GM12864 (cell line): ENCODE data around the gene GALNT10.

ENCODE experiments used
- DNase-seq: peaks from one replicate; pipeline ENCODE4 v3.0.0-alpha.2; 2011; ENCODE audit warnings: low read depth
- H3K4me3 ChIP-seq: 2 replicates; pipeline ENCODE4 v1.5.1; 2011; ENCODE audit warnings: mild to moderate bottlenecking, low read depth, low read length, control low read depth
- TF ChIP-seq, protein P1 (sequence below): IDR thresholded peaks from 2 replicates; pipeline ENCODE4 v1.5.1; 2011; ENCODE audit warnings: low read depth, mild to moderate bottlenecking, moderate library complexity, low read length, control low read depth, inconsistent platforms; ENCODE audit errors: missing control alignments

GALNT10 gene

DNA sequence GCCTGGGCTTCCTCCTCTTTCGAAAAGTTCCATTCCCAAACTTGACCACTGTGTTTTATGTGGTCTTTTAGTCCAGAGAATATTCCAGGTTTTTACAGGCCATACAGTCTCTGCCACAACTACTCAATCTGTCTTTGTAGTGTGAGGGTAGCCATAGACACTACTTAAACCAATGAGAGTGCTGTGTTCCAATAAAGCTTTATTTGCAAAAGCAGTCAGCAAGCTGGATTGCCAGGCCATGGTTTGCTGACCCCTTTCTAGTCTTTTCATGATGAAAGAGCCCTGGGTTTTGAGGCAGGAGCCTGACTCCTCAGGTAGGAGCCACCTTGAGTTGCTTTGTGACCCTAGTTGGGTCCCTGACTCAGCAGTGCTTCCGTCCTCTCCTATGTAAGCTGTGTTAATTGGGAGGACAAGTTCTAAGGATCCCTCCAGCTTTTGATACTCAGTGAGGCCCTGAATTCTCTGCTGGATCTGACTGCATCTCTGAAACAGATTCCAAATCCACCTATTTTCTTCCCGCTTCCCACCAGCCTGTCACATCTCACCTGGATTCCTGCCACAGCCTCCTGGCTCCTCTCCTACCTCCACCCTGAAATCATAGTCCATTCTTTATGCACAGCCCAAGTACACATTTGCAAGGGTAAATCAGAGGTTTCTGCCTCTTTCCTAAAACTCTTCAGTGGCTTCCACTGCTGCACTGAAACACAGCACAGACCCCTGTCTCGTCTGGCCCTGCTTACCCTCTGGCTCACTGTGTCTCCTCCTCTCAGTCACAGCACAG is 13.5 kb downstream of the GALNT10 start:
- no peak for DNase-seq
- TF ChIP-seq, protein P1, sequence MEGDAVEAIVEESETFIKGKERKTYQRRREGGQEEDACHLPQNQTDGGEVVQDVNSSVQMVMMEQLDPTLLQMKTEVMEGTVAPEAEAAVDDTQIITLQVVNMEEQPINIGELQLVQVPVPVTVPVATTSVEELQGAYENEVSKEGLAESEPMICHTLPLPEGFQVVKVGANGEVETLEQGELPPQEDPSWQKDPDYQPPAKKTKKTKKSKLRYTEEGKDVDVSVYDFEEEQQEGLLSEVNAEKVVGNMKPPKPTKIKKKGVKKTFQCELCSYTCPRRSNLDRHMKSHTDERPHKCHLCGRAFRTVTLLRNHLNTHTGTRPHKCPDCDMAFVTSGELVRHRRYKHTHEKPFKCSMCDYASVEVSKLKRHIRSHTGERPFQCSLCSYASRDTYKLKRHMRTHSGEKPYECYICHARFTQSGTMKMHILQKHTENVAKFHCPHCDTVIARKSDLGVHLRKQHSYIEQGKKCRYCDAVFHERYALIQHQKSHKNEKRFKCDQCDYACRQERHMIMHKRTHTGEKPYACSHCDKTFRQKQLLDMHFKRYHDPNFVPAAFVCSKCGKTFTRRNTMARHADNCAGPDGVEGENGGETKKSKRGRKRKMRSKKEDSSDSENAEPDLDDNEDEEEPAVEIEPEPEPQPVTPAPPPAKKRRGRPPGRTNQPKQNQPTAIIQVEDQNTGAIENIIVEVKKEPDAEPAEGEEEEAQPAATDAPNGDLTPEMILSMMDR = no peak

DNA sequence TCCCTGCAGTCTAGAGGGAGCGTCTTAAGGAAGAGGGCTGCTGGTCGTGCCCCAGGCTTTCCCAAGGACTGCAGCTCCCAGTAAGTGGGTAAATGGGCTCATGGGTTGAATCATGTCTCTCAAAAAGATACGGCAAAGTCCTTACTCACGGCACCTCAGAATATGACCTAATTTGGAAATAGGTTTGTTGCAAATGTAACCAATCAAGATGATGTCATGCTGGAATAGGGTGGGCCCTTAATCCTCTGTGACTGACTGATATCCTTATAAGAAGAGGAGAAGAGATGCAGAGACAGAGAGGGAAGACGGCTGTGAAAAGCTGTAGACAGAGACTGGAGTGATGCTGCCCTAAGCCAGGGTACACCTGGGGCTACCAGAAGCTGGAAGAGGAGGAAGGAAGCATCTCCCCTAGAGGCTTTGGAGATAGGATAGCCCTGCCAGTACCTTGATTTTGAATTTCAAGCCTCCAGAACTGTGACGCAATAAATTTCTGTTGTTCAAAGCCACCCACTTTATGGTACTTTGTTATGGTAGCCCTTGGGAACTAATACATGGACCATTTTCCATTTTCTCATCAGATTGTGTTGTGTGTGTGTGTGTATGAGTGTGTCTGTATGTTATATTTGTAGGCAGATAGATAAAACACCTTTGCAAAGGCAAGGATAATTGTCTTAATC is 15.0 kb downstream of the GALNT10 start:
- no peak overlapping the region for H3K4me3 ChIP-seq
- no peak for DNase-seq
- TF ChIP-seq, protein P1 = no peak

More for the DNA sequence above, 13.5 kb downstream of the GALNT10 start:
- no peak overlapping the region for H3K4me3 ChIP-seq

DNA sequence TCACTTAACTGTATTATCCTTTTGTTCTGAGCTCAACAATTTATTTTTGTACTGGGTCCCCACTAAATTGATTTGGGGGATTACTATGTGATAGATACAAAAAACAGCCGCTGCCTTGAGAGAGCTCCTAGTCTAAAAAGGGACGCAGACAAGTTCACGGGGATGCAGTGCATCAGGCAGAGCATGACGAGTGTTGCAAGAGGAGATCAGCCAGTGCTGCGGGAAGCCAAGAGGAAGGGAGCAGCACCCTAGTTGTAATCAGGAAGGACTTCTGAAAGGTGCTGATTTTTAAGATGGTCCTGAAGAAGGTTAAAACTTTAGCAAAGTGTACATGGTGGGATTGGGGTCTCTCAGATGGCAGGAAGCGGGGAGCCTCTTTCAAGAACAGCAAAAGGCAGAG is 15.8 kb downstream of the GALNT10 start:
- H3K4me3 ChIP-seq = no peak overlapping the region
- no peak for DNase-seq

DNA sequence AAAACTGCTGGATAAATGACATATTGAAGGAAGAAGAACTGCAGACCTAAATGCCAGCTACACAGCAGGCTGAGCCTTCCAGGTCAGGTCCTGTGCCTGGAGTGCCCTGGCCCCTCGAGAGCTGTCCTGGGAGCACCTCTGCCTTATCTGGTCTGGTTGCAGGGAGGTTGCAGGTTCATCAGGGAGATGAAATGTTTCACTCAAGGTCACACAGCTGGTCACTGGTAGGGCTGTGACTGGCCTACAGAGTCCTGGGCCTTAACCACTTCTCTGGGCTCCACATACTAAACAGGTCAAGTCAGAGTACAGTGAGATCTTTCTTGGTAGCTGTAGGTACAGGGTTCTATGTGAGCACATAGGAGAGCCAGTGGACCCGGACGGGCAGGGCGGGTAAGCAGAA is 16.7 kb downstream of the GALNT10 start:
- H3K4me3 ChIP-seq = no peak overlapping the region
- TF ChIP-seq, protein P1 = no peak
- DNase-seq = no peak

More for the DNA sequence above, 15.8 kb downstream of the GALNT10 start:
- TF ChIP-seq, protein P1 = no peak

- no peak for DNase-seq
- H3K4me3 ChIP-seq = no peak overlapping the region
- TF ChIP-seq, protein P1 = no peak
Observed at GRCh38 chr5:154209591-154210081, 19.1 kb downstream of the GALNT10 start.

- H3K4me3 ChIP-seq = no peak overlapping the region
- TF ChIP-seq, protein P1 = no peak
- no peak for DNase-seq
Observed at GRCh38 chr5:154210163-154210562, 19.6 kb downstream of the GALNT10 start.
